Immature natural killer cell (primary cell): ENCODE measurements around the gene RILP. TPM values are rescaled to one million over a fixed set of nuclear protein-coding genes. Genes with fewer than 3 reads are reported as not detected.

Experiments
- DNase-seq, 3 donors: peaks; one replicate each; pipeline ENCODE4 v3.0.0; 2022; ENCODE audit warnings: mixed read lengths in 1 of 3
- H3K27ac Mint-ChIP-seq, 6 donors: one replicate each; pipeline ENCODE4 v1.8.0; 2020; ENCODE audit warnings: mixed read lengths in 6 of 6, mild to moderate bottlenecking in 5 of 6, inconsistent platforms in 4 of 6, moderate library complexity in 3 of 6
- H3K27me3 Mint-ChIP-seq, 3 donors: one replicate each; pipeline ENCODE4 v1.8.0; 2020 to 2021; ENCODE audit warnings: low read depth in 3 of 3, mild to moderate bottlenecking in 3 of 3, mixed read lengths in 3 of 3, moderate library complexity in 3 of 3, inconsistent platforms in 1 of 3
- H3K36me3 Mint-ChIP-seq, 3 donors: one replicate each; pipeline ENCODE4 v1.8.0; 2020; ENCODE audit warnings: mixed read lengths in 3 of 3, inconsistent platforms in 2 of 3, mild to moderate bottlenecking in 2 of 3
- H3K4me1 Mint-ChIP-seq, 2 donors: one replicate each; pipeline ENCODE4 v1.8.0; 2020; ENCODE audit warnings: inconsistent platforms in 2 of 2, mild to moderate bottlenecking in 2 of 2, mixed read lengths in 2 of 2, moderate library complexity in 1 of 2
- H3K4me3 Mint-ChIP-seq, 5 donors: one replicate each; pipeline ENCODE4 v1.8.0; 2020; ENCODE audit warnings: mild to moderate bottlenecking in 5 of 5, mixed read lengths in 5 of 5, inconsistent platforms in 3 of 5, moderate library complexity in 3 of 5
- H3K9me3 Mint-ChIP-seq, 6 donors: one replicate each; pipeline ENCODE4 v1.8.0; 2020; ENCODE audit warnings: mild to moderate bottlenecking in 6 of 6, mixed read lengths in 6 of 6, inconsistent platforms in 4 of 6, moderate library complexity in 3 of 6
- polyA plus RNA-seq, 3 donors: library from polyadenylated mRNA; unstranded; fragments of 300-500 nt; fragmentation: Illumina TruSeq; gene quantifications; one replicate each; pipeline ENCODE4 v1.2.3, GENCODE V29; 2021

The RILP gene
- polyA plus RNA-seq, 3 donors from 2014 or later = 5.0 to 12.7 (median 9.2) TPM

DNA sequence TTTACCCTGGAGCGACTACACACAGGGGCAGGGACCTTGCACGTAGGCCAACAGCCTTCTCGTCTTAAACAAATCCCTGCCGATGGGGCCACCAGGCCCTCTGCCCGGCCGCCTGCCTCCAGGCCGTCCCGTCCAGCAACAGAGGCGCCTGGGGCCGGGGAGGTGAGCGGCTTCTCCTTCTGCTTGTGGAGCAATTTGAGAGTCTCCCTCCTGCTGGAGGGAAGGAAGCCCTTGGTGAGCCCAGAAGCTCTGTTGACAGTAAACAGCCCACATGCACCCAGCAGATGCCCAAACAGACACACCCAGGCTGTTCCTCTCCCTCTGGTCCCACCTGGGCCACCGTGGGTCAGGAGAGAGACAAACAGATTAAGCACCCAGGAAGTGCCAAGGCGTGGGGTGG, 29.2 kb downstream of the RILP start:
- Mint-ChIP-seq H3K4me1 (peaks cover 0 to 1% of the 10 kb centered on the region in 2 donors), H3K4me3 (no peak overlapping the region), H3K9me3 (no peaks in the 10 kb centered on the region), H3K27me3 (peaks cover 1 to 5% (median 2%) of the 10 kb centered on the region in 3 donors), H3K27ac (no peak overlapping the region), H3K36me3 (no peaks in the 10 kb centered on the region)
- DNase-seq = no peak

DNA sequence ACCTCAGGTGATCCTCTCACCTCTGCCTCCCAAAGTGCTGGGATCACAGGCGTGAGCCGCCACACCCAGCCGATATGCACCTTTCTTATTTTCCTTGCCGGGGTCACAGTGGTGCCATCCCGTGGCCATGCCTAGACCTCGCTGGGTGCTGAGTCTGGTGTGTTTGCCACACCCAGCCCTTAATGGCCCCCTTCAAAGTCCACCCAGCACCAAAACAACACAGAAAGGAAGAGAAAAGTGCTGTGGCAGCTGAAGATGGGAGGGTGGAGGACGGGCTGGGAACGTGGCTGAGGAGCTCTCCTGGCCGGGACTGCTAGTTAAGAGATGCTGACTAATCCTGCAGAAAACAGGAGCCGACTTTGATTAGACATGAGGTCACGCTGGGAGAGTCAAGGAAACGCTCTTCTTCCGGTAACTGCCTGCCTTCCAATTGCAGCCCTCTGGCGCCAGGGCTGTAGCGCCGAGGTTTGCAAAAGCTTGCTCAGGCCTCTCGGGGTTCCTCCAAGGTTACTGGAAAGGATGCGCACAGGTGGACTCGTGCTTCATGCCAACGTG, 32.0 kb downstream of the RILP start:
- no peak for DNase-seq
- H3K27ac Mint-ChIP-seq = no peak overlapping the region
- no peaks in the 10 kb centered on the region for H3K36me3 Mint-ChIP-seq
- H3K27me3 Mint-ChIP-seq = peaks cover 6 to 12% (median 10%) of the 10 kb centered on the region in 3 donors
- H3K4me1 Mint-ChIP-seq = peaks cover 7 to 8% of the 10 kb centered on the region in 2 donors
- H3K4me3 Mint-ChIP-seq = peak overlapping the region in 1 of 5 donors; percentile 6
- H3K9me3 Mint-ChIP-seq = no peaks in the 10 kb centered on the region

DNA sequence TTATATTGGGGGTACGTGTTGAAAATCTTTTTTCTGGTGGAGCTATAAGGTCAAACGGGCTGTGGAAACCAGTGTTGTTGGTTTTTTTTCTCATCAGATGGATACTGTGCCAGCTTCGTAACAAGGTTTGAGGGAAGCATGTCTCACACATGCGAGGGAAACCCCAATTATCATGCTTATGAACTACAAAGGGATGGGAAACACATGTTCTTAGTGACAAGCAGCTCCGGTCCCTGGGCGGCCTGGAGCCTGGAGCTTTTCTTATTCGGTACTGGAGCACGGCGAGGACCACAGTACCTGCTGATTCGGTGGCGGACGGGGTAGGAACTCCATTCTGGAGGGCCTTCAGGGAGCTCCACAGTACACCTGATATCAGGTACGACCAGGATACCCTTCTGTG, 33.6 kb downstream of the RILP start:
- H3K27ac Mint-ChIP-seq = peak overlapping the region in 1 of 6 donors; percentile 67
- no peak for DNase-seq
- no peaks in the 10 kb centered on the region for H3K9me3 Mint-ChIP-seq
- H3K4me3 Mint-ChIP-seq = no peak overlapping the region
- peaks cover 7 to 8% of the 10 kb centered on the region in 2 donors for H3K4me1 Mint-ChIP-seq
- H3K27me3 Mint-ChIP-seq = peaks cover 6 to 12% (median 10%) of the 10 kb centered on the region in 3 donors
- H3K36me3 Mint-ChIP-seq = no peaks in the 10 kb centered on the region

DNA sequence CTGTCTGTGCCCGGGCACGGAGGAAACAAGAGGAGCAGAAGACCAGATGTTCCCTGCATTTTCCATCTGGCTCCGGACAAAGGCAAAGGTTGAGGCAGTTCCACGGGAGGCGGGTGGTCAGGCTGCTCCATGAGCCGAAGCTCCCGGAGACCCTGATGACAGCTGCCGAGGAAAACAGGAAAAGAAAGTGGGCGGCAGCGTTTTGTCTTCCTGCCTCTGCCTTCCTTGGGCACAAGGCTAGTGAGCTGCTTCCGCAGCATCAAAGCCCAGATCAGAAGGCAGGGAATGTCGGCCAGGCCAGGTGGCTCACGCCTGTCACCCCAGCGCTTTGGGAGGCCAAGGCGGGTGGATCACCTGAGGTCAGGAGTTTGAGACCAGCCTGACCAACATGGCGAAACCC, 37.3 kb downstream of the RILP start:
- H3K36me3 Mint-ChIP-seq = no peaks in the 10 kb centered on the region
- no peak for DNase-seq
- H3K27me3 Mint-ChIP-seq = peaks cover 5 to 19% (median 8%) of the 10 kb centered on the region in 3 donors

DNA sequence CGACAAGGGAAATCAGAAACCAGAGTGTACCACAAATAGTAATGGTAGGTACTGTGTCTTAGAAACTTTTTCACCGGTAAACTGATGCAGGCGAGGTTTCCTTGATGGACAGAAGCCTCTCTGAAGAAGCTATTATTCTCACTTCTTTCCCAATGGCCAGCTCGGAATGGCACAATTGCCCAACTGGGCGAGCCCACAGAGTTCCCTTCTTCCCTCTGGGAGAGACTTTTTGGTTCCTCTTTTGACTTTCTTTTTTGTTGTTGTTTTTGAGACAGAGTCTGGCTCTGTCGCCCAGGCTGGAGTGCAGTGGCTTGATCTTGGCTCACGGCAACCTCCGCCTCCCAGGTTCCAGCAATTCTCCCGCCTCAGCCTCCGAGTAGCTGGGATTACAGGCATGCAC, 38.0 kb downstream of the RILP start:
- DNase-seq = no peak

More for the DNA sequence above, 37.3 kb downstream of the RILP start:
- no peaks in the 10 kb centered on the region for H3K9me3 Mint-ChIP-seq
- peak overlapping the region in 3 of 6 donors; percentile 45 to 74 (median 61) for H3K27ac Mint-ChIP-seq
- H3K4me1 Mint-ChIP-seq = peaks cover 21 to 25% of the 10 kb centered on the region in 2 donors
- no peak overlapping the region for H3K4me3 Mint-ChIP-seq

DNA sequence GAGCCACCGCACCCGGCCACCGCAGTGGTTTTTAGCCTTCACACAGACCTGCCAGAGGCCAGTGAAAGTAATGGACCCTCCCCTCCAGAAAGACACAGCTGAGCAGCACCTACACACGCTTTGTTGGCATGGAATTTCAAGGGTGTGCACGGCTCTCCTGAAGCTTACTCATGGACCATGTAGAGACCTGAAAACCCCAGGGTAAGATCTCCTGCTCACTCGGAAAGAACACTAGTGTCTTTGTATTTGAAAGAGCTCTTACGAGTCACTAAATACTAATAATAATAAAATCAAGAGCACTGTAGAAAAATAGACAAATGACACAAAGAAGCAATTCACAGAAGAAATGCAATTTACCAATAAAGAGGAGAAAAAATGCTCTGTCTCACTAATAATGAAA, 41.0 kb downstream of the RILP start:
- Mint-ChIP-seq H3K27me3 (peaks cover 3 to 15% (median 4%) of the 10 kb centered on the region in 3 donors), H3K4me3 (peak overlapping the region in 1 of 5 donors; percentile 49), H3K36me3 (no peaks in the 10 kb centered on the region), H3K4me1 (peaks cover 20 to 22% of the 10 kb centered on the region in 2 donors), H3K27ac (peak overlapping the region in 4 of 6 donors; percentile 90 to 95 (median 94)), H3K9me3 (no peaks in the 10 kb centered on the region)
- no peak for DNase-seq

More for the DNA sequence above, 38.0 kb downstream of the RILP start:
- H3K36me3 Mint-ChIP-seq = no peaks in the 10 kb centered on the region
- H3K27ac Mint-ChIP-seq = peak overlapping the region in 4 of 6 donors; percentile 31 to 62 (median 50)
- peaks cover 27 to 30% of the 10 kb centered on the region in 2 donors for H3K4me1 Mint-ChIP-seq
- H3K9me3 Mint-ChIP-seq = no peaks in the 10 kb centered on the region
- H3K4me3 Mint-ChIP-seq = no peak overlapping the region
- peaks cover 7 to 23% (median 9%) of the 10 kb centered on the region in 3 donors for H3K27me3 Mint-ChIP-seq

DNA sequence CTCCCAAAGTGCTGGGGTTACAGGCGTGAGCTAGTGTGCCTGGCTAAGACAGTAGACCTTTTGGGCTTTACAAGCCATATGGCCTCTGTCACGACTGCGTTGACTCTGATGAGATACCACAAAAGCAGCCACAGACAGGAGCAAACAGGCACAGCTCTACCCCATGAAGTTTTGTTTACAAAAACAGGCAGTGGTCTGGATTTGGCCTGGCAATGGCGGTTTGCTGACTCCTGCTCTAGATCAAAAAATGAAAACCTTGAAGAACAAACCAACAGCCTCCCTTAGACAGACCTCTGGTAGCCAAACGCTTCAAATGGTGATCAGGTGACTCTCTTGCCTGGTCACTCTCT, 41.7 kb downstream of the RILP start:
- Mint-ChIP-seq H3K4me3 (peak overlapping the region; percentile 47 to 69 (median 54)), H3K36me3 (no peaks in the 10 kb centered on the region), H3K27me3 (peaks cover 3 to 13% (median 4%) of the 10 kb centered on the region in 3 donors), H3K9me3 (no peaks in the 10 kb centered on the region), H3K27ac (peak overlapping the region; percentile 69 to 95 (median 92)), H3K4me1 (peaks cover 20 to 22% of the 10 kb centered on the region in 2 donors)
- peak; percentile 40 to 57 (median 44) for DNase-seq

DNA sequence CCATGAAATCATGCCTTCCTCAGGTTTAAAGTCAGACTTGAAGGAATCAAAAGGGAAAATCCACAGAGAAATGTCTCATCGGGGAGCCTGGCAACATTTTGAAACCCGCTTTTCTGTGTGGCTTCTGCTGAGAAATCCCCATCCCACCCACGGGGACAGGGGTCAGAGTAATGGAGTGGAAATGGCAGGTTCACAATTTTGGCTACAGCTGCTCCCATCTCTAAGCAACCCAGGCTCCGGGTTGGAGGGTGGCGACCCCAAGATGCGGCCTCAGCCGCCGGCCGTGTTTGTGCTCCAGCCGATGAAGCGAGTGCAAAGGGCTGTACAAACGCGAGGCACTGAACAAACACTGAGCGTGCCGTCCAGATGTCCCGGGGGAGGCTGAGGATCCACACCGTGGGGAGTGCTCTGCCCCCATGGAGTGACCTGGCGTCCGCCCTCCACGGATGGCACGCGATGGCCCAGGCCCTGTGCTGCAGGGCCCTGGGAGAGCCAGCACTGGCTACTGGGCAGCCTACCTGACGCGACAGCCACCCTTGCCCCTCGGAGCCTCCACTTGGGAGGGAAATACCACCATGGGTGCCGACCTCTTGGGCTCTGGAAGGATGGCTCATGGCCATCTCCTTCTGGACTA, 43.2 kb downstream of the RILP start:
- no peak for DNase-seq
- Mint-ChIP-seq H3K4me1 (peaks cover 20 to 22% of the 10 kb centered on the region in 2 donors), H3K27ac (peak overlapping the region in 4 of 6 donors; percentile 90 to 95 (median 94)), H3K9me3 (no peaks in the 10 kb centered on the region), H3K36me3 (no peaks in the 10 kb centered on the region), H3K27me3 (peaks cover 3 to 16% (median 4%) of the 10 kb centered on the region in 3 donors), H3K4me3 (peak overlapping the region in 1 of 5 donors; percentile 54)

DNA sequence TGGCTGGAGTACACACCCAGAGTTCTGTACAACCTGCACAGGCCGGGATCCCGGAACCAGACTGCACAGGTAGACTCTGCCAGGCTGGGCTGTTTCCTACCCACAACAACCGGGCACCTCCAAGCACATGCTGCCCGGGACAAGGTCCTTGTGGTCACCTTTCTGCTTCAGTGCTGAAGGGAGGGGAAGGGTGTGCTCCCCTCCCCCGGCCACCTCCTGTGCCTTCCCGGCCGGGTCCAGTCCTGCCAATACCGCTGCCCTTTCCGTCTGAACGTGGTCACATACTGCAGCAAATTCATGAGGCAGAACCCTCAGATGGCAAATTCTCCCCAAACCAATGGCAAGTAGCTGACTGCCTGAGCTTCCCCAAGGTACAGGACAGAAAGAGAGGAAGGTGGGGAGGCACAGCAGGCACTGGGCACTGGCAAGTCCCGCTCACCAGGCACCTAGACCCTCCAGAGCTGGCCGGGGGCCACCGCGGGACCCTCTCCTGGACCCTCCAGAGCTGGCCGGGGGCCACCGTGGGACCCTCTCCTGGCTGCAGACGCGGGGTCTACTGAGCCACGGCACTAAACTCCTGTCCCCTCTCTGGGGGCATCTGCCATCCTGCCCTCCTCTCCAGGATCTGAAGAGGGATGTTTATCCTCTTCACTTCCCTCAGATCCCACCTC, 43.9 kb downstream of the RILP start:
- no peak for DNase-seq
- Mint-ChIP-seq H3K9me3 (no peaks in the 10 kb centered on the region), H3K36me3 (no peaks in the 10 kb centered on the region), H3K27ac (peak overlapping the region in 4 of 6 donors; percentile 44 to 84 (median 70)), H3K4me1 (peaks cover 20 to 22% of the 10 kb centered on the region in 2 donors), H3K27me3 (peaks cover 3 to 17% (median 4%) of the 10 kb centered on the region in 3 donors), H3K4me3 (no peak overlapping the region)

DNA sequence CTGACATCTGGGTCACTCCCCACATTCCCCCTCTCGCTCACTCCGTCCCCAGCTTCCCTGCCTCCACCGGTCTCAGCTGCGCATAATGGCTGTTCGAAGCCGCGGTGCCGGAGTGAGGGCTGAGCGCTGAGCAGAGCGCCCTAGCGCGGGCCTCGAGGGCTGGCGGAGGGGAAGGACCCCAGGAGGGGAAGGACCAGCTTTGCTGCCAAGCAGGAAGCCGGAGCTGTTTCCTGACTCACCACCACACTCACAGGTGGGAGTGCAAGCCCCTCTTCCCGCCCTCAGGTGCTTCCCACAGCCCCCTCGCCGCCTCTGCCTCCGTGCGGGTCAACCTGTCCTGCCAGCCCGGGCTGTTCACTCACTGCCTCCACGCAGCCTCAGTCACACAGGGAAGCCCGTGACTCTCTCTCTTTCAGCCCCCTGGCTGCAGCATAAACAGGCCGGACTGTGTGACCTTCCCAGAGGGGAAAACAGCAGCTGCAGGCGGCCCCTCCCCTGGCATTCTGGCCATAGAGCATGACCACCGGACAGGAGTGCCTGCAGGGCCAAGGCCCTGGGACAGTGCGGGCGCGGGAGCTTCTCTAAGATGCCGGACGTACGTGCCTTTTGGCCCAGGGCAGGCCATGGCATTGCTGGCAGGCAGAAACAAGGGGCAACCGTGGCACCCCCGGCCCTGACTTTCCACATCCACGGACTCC, 44.7 kb downstream of the RILP start:
- Mint-ChIP-seq H3K4me3 (no peak overlapping the region), H3K4me1 (peaks cover 20 to 22% of the 10 kb centered on the region in 2 donors), H3K36me3 (no peaks in the 10 kb centered on the region), H3K27me3 (peaks cover 3 to 17% (median 4%) of the 10 kb centered on the region in 3 donors), H3K9me3 (no peaks in the 10 kb centered on the region), H3K27ac (peak overlapping the region in 2 of 6 donors; percentile 14 to 73)
- no peak for DNase-seq

DNA sequence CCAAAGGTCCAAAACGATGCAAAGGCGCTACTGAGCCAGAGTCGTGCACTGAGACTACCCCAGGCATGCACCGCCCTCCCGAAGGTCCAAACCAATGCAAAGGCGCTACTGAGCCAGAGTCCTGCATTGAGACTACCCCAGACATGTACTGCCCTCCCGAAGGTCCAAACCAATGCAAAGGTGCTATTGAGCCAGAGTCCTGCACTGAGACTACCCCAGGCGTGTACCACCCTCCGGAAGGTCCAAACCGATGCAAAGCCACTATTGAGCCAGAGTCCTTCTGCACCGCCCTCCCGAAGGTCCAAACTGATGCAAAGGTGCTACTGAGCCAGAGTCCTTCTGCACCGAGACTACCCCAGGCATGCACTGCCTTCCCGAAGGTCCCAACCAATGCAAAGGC, 48.1 kb downstream of the RILP start:
- Mint-ChIP-seq H3K4me1 (no peaks in the 10 kb centered on the region), H3K9me3 (no peaks in the 10 kb centered on the region), H3K27ac (no peak overlapping the region), H3K36me3 (no peaks in the 10 kb centered on the region), H3K4me3 (no peak overlapping the region), H3K27me3 (peaks cover 0 to 4% (median 2%) of the 10 kb centered on the region in 3 donors)
- no peak for DNase-seq

DNA sequence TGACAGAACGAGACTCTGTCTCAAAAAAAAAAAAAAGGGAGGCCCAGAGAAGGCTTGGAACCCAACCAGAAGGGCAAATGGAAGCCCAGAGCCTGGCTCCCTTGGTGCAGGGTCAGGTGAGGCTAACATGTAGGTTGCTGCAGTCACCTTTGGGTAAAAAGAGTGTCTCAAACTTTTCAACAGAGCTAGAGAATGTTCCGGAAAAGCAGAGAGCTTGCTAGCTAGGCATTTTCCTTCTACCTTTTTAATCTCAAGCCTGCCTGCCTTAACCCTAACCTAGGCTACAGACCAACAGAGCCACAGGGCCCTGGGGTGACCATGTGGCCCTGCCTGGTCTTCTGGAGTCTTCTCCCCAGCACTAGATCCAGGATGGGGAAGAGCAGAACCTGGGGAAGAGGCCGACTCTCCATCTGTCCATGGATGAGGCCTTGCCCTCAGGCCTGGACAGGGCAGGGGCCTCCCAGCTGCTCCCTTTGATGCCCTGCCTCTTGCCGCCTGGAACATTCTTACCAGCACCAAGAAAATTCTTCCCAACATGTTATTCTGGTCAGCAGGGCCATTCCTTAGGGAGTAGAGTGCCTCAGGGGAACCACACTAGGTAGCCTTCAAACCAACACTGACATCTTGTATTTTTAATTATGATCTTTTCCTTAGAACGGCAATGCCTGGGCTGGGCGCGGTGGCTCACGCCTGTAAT, 51.1 kb downstream of the RILP start:
- no peak for DNase-seq
- no peak overlapping the region for H3K4me3 Mint-ChIP-seq
- no peaks in the 10 kb centered on the region for H3K9me3 Mint-ChIP-seq
- peaks cover 0 to 4% (median 2%) of the 10 kb centered on the region in 3 donors for H3K27me3 Mint-ChIP-seq
- no peak overlapping the region for H3K27ac Mint-ChIP-seq
- H3K4me1 Mint-ChIP-seq = no peaks in the 10 kb centered on the region
- H3K36me3 Mint-ChIP-seq = no peaks in the 10 kb centered on the region

DNA sequence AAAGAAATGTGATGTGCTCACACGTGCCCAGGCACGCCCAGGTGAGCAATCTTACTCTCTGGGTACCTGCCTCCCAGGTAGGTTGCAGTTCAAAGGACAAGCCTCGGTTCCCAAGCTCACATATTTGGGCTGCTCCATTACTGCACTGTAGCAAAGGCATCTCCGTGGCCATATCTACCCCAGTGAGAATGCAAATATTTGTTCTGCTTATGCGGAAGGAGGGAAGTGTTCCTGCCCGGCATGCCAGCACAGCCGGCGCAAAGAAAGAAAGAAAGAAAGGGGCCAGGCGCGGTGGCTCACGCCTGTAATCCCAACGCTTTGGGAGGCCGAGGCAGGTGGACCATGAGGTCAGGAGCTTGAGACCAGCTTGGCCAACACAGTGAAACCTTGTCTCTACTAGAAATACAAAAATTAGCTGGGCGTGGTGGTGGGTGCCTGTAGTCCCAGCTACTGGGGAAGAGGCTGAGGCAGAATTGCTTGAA, 51.8 kb downstream of the RILP start:
- H3K4me1 Mint-ChIP-seq = no peaks in the 10 kb centered on the region
- no peak overlapping the region for H3K4me3 Mint-ChIP-seq
- DNase-seq = no peak
- H3K27ac Mint-ChIP-seq = no peak overlapping the region
- no peaks in the 10 kb centered on the region for H3K36me3 Mint-ChIP-seq
- H3K27me3 Mint-ChIP-seq = peaks cover 0 to 4% (median 2%) of the 10 kb centered on the region in 3 donors
- no peaks in the 10 kb centered on the region for H3K9me3 Mint-ChIP-seq
